GM23338 (cell line): ENCODE results near the gene PDE4B. TPM values are rescaled to one million over a fixed set of nuclear protein-coding genes. Genes with fewer than 3 reads are reported as not detected.

Experiments
- ATAC-seq: fragments of 200-7000 bp; cut with Tn5 transposase; 3 replicates; pipeline ENCODE4 v1.9.1; 2020
- DNase-seq: peaks from one replicate; pipeline ENCODE4 v3.0.0-alpha.2; 2015; ENCODE audit warnings: low spot score
- H2AFZ ChIP-seq: fragments of 200-600 bp; sonication (generic); 2 replicates; pipeline ENCODE4 v1.8.0; 2016; ENCODE audit warnings: antibody characterized with exemption, mild to moderate bottlenecking, moderate library complexity
- H3F3A ChIP-seq: fragments of 200-600 bp; sonication (generic); replicated peaks from 2 replicates; pipeline ENCODE4 v1.8.0; 2017; ENCODE audit warnings: antibody characterized with exemption, mixed run types, low read depth
- H3K27ac ChIP-seq: fragments of 200-600 bp; sonication (generic); 2 replicates; pipeline ENCODE4 v1.6.1; 2016; ENCODE audit warnings: low read depth
- H3K27me3 ChIP-seq: fragments of 200-600 bp; sonication (generic); 2 replicates; pipeline ENCODE4 v1.8.0; 2016; ENCODE audit warnings: mild to moderate bottlenecking, mixed run types, moderate library complexity; ENCODE audit not compliant: insufficient read depth
- H3K36me3 ChIP-seq: fragments of 200-600 bp; sonication (generic); 2 replicates; pipeline ENCODE4 v1.8.0; 2016; ENCODE audit warnings: mild to moderate bottlenecking; ENCODE audit not compliant: insufficient read depth
- H3K4me1 ChIP-seq: fragments of 200-600 bp; sonication (generic); 2 replicates; pipeline ENCODE4 v1.8.0; 2016; ENCODE audit warnings: mild to moderate bottlenecking, moderate library complexity; ENCODE audit not compliant: insufficient read depth
- H3K4me2 ChIP-seq: fragments of 200-600 bp; sonication (generic); 2 replicates; pipeline ENCODE4 v1.7.1; 2017; ENCODE audit warnings: mixed run types
- H3K4me3 ChIP-seq: fragments of 200-600 bp; sonication (generic); 2 replicates; pipeline ENCODE4 v1.6.1; 2016; ENCODE audit warnings: mixed run types
- H3K79me2 ChIP-seq: fragments of 200-600 bp; sonication (generic); replicated peaks from 2 replicates; pipeline ENCODE4 v1.8.0; 2017; ENCODE audit warnings: mild to moderate bottlenecking; ENCODE audit not compliant: insufficient read depth
- H3K9me2 ChIP-seq: fragments of 200-600 bp; sonication (generic); 2 replicates; pipeline ENCODE4 v1.8.0; 2017; ENCODE audit not compliant: insufficient read depth
- H4K20me1 ChIP-seq: fragments of 200-600 bp; sonication (generic); replicated peaks from 2 replicates; pipeline ENCODE4 v1.8.0; 2017; ENCODE audit warnings: mild to moderate bottlenecking; ENCODE audit not compliant: insufficient read depth
- H3K27ac Mint-ChIP-seq: 2 replicates; pipeline ENCODE4 v1.8.0; 2020; ENCODE audit warnings: inconsistent platforms, mild to moderate bottlenecking, moderate library complexity, mixed read lengths
- H3K27me3 Mint-ChIP-seq: 3 replicates; pipeline ENCODE4 v1.8.0; 2022; ENCODE audit warnings: low read depth, mild to moderate bottlenecking, moderate library complexity, mixed read lengths, inconsistent platforms; ENCODE audit not compliant: insufficient read depth, poor library complexity
- H3K36me3 Mint-ChIP-seq: 3 replicates; pipeline ENCODE4 v1.8.0; 2021; ENCODE audit warnings: low read depth, mild to moderate bottlenecking, inconsistent platforms, moderate library complexity, mixed read lengths
- H3K4me1 Mint-ChIP-seq: 3 replicates; pipeline ENCODE4 v1.8.0; 2020; ENCODE audit warnings: mild to moderate bottlenecking, inconsistent platforms, mixed read lengths
- H3K4me3 Mint-ChIP-seq: 3 replicates; pipeline ENCODE4 v1.8.0; 2021; ENCODE audit warnings: moderate library complexity, mild to moderate bottlenecking, inconsistent platforms, mixed read lengths
- H3K9me3 Mint-ChIP-seq: 3 replicates; pipeline ENCODE4 v1.8.0; 2020; ENCODE audit warnings: moderate library complexity, mild to moderate bottlenecking, inconsistent platforms, mixed read lengths
- CREB1 ChIP-seq: fragments of 250-450 bp; sonication (Bioruptor Pico); IDR thresholded peaks from 2 replicates; pipeline ENCODE4 v1.5.0; 2020; ENCODE audit warnings: low read depth, mild to moderate bottlenecking, moderate library complexity
- CTCF ChIP-seq, 2 experiments: fragments of 200-600 bp in 1 of 2; sonication (generic) in 1 of 2; conservative IDR thresholded peaks; 2 replicates each; pipeline versions ENCODE4 v1.5.1 to v1.6.1; 2016 to 2017; ENCODE audit warnings: antibody characterized with exemption in 2 of 2, low read depth in 2 of 2, mild to moderate bottlenecking in 2 of 2, moderate library complexity in 1 of 2
- ETS1 ChIP-seq: IDR thresholded peaks from 2 replicates; pipeline ENCODE4 v1.6.1; 2016; ENCODE audit warnings: antibody characterized with exemption
- EZH2 ChIP-seq: fragments of 200-600 bp; sonication (generic); IDR thresholded peaks from one replicate; pipeline ENCODE4 v1.8.0; 2017; ENCODE audit warnings: antibody characterized with exemption, mild to moderate bottlenecking, low read depth; ENCODE audit not compliant: unreplicated experiment
- EZH2phosphoT487 ChIP-seq: fragments of 200-600 bp; sonication (generic); IDR thresholded peaks from one replicate; pipeline ENCODE4 v1.8.1; 2018; ENCODE audit warnings: antibody characterized with exemption; ENCODE audit not compliant: unreplicated experiment
- JUNB ChIP-seq: IDR thresholded peaks from one replicate; pipeline ENCODE4 v1.6.1; 2016; ENCODE audit warnings: antibody characterized with exemption; ENCODE audit not compliant: unreplicated experiment
- NANOG ChIP-seq: IDR thresholded peaks from 2 replicates; pipeline ENCODE4 v1.6.1; 2016; ENCODE audit warnings: antibody characterized with exemption, borderline replicate concordance
- POLR2AphosphoS5 ChIP-seq: IDR thresholded peaks from 2 replicates; pipeline ENCODE4 v1.6.1; 2016; ENCODE audit warnings: antibody characterized with exemption, low read depth
- REST ChIP-seq: IDR thresholded peaks from one replicate; pipeline ENCODE4 v1.6.1; 2018; ENCODE audit warnings: antibody characterized with exemption; ENCODE audit not compliant: unreplicated experiment
- STAT1 ChIP-seq: IDR thresholded peaks from one replicate; pipeline ENCODE4 v1.6.1; 2016; ENCODE audit warnings: antibody characterized with exemption; ENCODE audit not compliant: unreplicated experiment
- polyA plus RNA-seq: library from polyadenylated mRNA; unstranded; fragments of >200 nt; fragmentation: Nextera tagmentation; extraction: Ambion mirVana; gene quantifications from 2 replicates; pipeline ENCODE4 v1.2.1, GENCODE V29; 2016
- total RNA-seq: library from RNA; depleted of rRNA; stranded (reverse); fragments of >200 nt; shearing (Covaris generic); gene quantifications from 2 replicates; pipeline ENCODE4 v1.2.3, GENCODE V29; 2014

PDE4B gene
- total and polyA plus RNA-seq, 2 experiments from 2014 or later = 14.0 to 25.6 TPM

- Histone ChIP-seq H3K9me2 (no peaks in the 10 kb centered on the region), H3K27ac (no peak overlapping the region), H2AFZ (peak overlapping the region; percentile 78), H4K20me1 (no peaks in the 10 kb centered on the region), H3K36me3 (no peaks in the 10 kb centered on the region), H3K4me3 (no peak overlapping the region), H3F3A (no peaks in the 10 kb centered on the region), H3K4me1 (peaks cover 10% of the 10 kb centered on the region), H3K27me3 (no peaks in the 10 kb centered on the region), H3K79me2 (no peaks in the 10 kb centered on the region), H3K4me2 (no peak overlapping the region)
- ATAC-seq = no peak
- no peak overlapping the region for H3K27ac Mint-ChIP-seq
- no peaks in the 10 kb centered on the region for H3K27me3 Mint-ChIP-seq
- H3K36me3 Mint-ChIP-seq = no peaks in the 10 kb centered on the region
- TF ChIP-seq JUNB = no peak
- 0 out of 4 replicates have a peak, but pooled peaks of 1 of the 2 experiments have one; percentile 21 for TF ChIP-seq CTCF (conservative IDR thresholded peaks at IDR 0.05; ENCODE audit: low read depth in 2 of 2)
- H3K4me1 Mint-ChIP-seq = peaks cover 12% of the 10 kb centered on the region
- DNase-seq = no peak
- no peak overlapping the region for H3K4me3 Mint-ChIP-seq
- no peaks in the 10 kb centered on the region for H3K9me3 Mint-ChIP-seq
Observed at GRCh38 chr1:66282343-66282852, 489.7 kb downstream of the PDE4B start.

- H4K20me1 ChIP-seq = no peaks in the 10 kb centered on the region
- H3K4me1 ChIP-seq = peaks cover 10% of the 10 kb centered on the region
- no peak overlapping the region for H3K4me2 ChIP-seq
- H3K27ac Mint-ChIP-seq = no peak overlapping the region
- no peak for TF ChIP-seq JUNB
- TF ChIP-seq ETS1 = no peak
- no peak for TF ChIP-seq EZH2
- TF ChIP-seq CREB1 (CRISPR knock-in tag) = no peak
- no peak for TF ChIP-seq REST
- no peak for TF ChIP-seq EZH2phosphoT487
- no peak for TF ChIP-seq NANOG
- no peak for TF ChIP-seq STAT1
- TF ChIP-seq POLR2AphosphoS5 = no peak
- no peak for TF ChIP-seq CTCF (conservative IDR thresholded peaks at IDR 0.05; ENCODE audit: low read depth in 2 of 2)
- no peaks in the 10 kb centered on the region for H3K36me3 ChIP-seq
- H3K9me2 ChIP-seq = no peaks in the 10 kb centered on the region
- H3K27me3 ChIP-seq = no peaks in the 10 kb centered on the region
- DNase-seq (no peak), ATAC-seq (no peak)
- no peaks in the 10 kb centered on the region for H3K79me2 ChIP-seq
- no peaks in the 10 kb centered on the region for H3F3A ChIP-seq
- no peak overlapping the region for H3K27ac ChIP-seq
- H3K9me3 Mint-ChIP-seq = no peaks in the 10 kb centered on the region
- peaks cover 10% of the 10 kb centered on the region for H3K4me1 Mint-ChIP-seq
- H3K4me3 ChIP-seq = no peak overlapping the region
- H3K36me3 Mint-ChIP-seq = no peaks in the 10 kb centered on the region
- H3K4me3 Mint-ChIP-seq = no peak overlapping the region
- peak overlapping the region; percentile 78; the same call in 1 of the 2 replicates for H2AFZ ChIP-seq
- H3K27me3 Mint-ChIP-seq = no peaks in the 10 kb centered on the region
Observed at GRCh38 chr1:66282891-66283621, 490.4 kb downstream of the PDE4B start.
